OCI-LY1 (cell line): ENCODE measurements around the gene ANP32A.
A peak's percentile ranks its signal among the peaks of the same experiment; 100 is the strongest.

Experiments
- H2AFZ ChIP-seq: fragments of 200-600 bp; sonication (generic), shearing (Covaris generic); 2 replicates; pipeline ENCODE4 v1.6.0; 2014; ENCODE audit warnings: antibody characterized with exemption, mild to moderate bottlenecking, low read length
- H3F3A ChIP-seq: fragments of 200-600 bp; sonication (generic), shearing (Covaris generic); 2 replicates; pipeline ENCODE4 v1.6.0; 2014; ENCODE audit warnings: mild to moderate bottlenecking, antibody characterized with exemption, low read length, moderate library complexity; ENCODE audit not compliant: insufficient read depth
- H3K27ac ChIP-seq: fragments of 200-600 bp; sonication (generic); 2 replicates; pipeline ENCODE4 v1.5.1; 2014; ENCODE audit warnings: low read length, mixed run types, mild to moderate bottlenecking, low read depth; ENCODE audit not compliant: poor library complexity, severe bottlenecking
- H3K27me3 ChIP-seq: fragments of 200-600 bp; sonication (generic); 2 replicates; pipeline ENCODE4 v1.6.0; 2014; ENCODE audit warnings: antibody characterized with exemption, mild to moderate bottlenecking, low read length, moderate library complexity; ENCODE audit not compliant: insufficient read depth
- H3K36me3 ChIP-seq: fragments of 200-600 bp; sonication (generic); 2 replicates; pipeline ENCODE4 v1.6.1; 2014; ENCODE audit warnings: mild to moderate bottlenecking, antibody characterized with exemption, low read length, moderate library complexity, mixed read lengths; ENCODE audit not compliant: insufficient read depth
- H3K4me1 ChIP-seq: fragments of 200-600 bp; sonication (generic); 2 replicates; pipeline ENCODE4 v1.5.1; 2014; ENCODE audit warnings: mild to moderate bottlenecking, low read length, moderate library complexity; ENCODE audit not compliant: insufficient read depth, severe bottlenecking
- H3K4me2 ChIP-seq: fragments of 200-600 bp; sonication (generic), shearing (Covaris generic); 2 replicates; pipeline ENCODE4 v1.6.1; 2014; ENCODE audit warnings: low read length
- H3K4me3 ChIP-seq: fragments of 200-600 bp; sonication (generic); 2 replicates; pipeline ENCODE4 v1.5.1; 2014; ENCODE audit warnings: low read length, low read depth, mild to moderate bottlenecking, mixed read lengths; ENCODE audit not compliant: poor library complexity, severe bottlenecking
- H3K79me2 ChIP-seq: fragments of 200-600 bp; shearing (Covaris generic); 2 replicates; pipeline ENCODE4 v1.6.1; 2016; ENCODE audit warnings: mixed run types, low read length, mixed read lengths; ENCODE audit not compliant: insufficient read depth
- H3K9ac ChIP-seq: fragments of 200-600 bp; sonication (generic), shearing (Covaris generic); 2 replicates; pipeline ENCODE4 v1.6.1; 2014; ENCODE audit warnings: mild to moderate bottlenecking, low read length, mixed read lengths
- H3K9me2 ChIP-seq: fragments of 200-600 bp; sonication (generic), shearing (Covaris generic); 2 replicates; pipeline ENCODE4 v1.6.1; 2014; ENCODE audit warnings: low read depth, mild to moderate bottlenecking, low read length, mixed read lengths
- H3K9me3 ChIP-seq: fragments of 200-600 bp; shearing (Covaris generic); 2 replicates; pipeline ENCODE4 v1.6.1; 2014; ENCODE audit warnings: low read length, mixed read lengths
- H4K20me1 ChIP-seq: fragments of 200-600 bp; sonication (generic), shearing (Covaris generic); 2 replicates; pipeline ENCODE4 v1.6.0; 2016; ENCODE audit warnings: mild to moderate bottlenecking, low read length; ENCODE audit not compliant: insufficient read depth
- CTCF ChIP-seq: fragments of 200-600 bp; sonication (generic), shearing (Covaris generic); IDR thresholded peaks from 2 replicates; pipeline ENCODE4 v1.5.1; 2017; ENCODE audit warnings: mild to moderate bottlenecking, antibody characterized with exemption, low read length, moderate library complexity, mixed read lengths
- EZH2 ChIP-seq: fragments of 200-600 bp; sonication (generic), shearing (Covaris generic); IDR thresholded peaks from 2 replicates; pipeline ENCODE4 v1.8.0; 2017; ENCODE audit warnings: borderline replicate concordance, mixed run types, mild to moderate bottlenecking, antibody characterized with exemption, low read length, moderate library complexity, mixed read lengths

Gene ANP32A

GRCh38 chr15:68852461-68852860 is 31.8 kb upstream of the ANP32A start:
- Histone ChIP-seq H3K79me2 (no peaks in the 10 kb centered on the region), H3F3A (no peaks in the 10 kb centered on the region), H4K20me1 (no peaks in the 10 kb centered on the region), H2AFZ (no peak overlapping the region), H3K27ac (no peak overlapping the region), H3K4me2 (no peak overlapping the region), H3K9me2 (no peaks in the 10 kb centered on the region), H3K27me3 (no peaks in the 10 kb centered on the region), H3K9ac (no peak overlapping the region), H3K9me3 (peaks cover 11% of the 10 kb centered on the region; the same call in 1 of the 2 replicates), H3K36me3 (no peaks in the 10 kb centered on the region), H3K4me3 (no peak overlapping the region), H3K4me1 (peaks cover 34% of the 10 kb centered on the region)
- TF ChIP-seq EZH2 = no peak
- no peak for TF ChIP-seq CTCF

DNA sequence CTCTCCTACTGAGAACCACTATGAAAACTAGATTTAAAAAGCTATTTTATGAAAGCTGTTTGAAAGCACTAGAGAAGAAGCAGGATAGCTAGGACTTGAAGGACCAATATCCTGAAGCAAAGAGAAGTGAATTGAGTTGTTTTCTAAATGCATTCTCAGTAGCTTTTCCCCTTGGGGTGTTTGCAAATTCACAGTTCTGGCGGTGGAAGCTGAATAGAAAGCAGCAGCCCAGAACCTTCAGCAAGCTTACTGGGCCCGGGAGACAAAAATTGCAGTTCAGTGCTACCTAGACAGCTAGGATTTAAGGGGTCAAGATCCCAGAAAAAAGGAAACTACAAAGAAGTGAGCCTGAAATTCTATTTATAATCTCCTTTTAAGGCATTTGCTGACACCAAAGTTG is 31.3 kb upstream of the ANP32A start:
- Histone ChIP-seq H2AFZ (peak overlapping the region; percentile 49; the same call in 1 of the 2 replicates), H3K27me3 (no peaks in the 10 kb centered on the region), H3K79me2 (no peaks in the 10 kb centered on the region), H3K4me1 (peaks cover 34% of the 10 kb centered on the region), H4K20me1 (no peaks in the 10 kb centered on the region), H3F3A (no peaks in the 10 kb centered on the region), H3K4me3 (no peak overlapping the region), H3K9me3 (peaks cover 8% of the 10 kb centered on the region; the same call in 1 of the 2 replicates), H3K9me2 (no peaks in the 10 kb centered on the region), H3K36me3 (no peaks in the 10 kb centered on the region), H3K4me2 (no peak overlapping the region; the same call in 1 of the 2 replicates), H3K9ac (0 out of 2 replicates have a peak overlapping the region, but pooled peaks have one; percentile 22), H3K27ac (peak overlapping the region; percentile 31)
- TF ChIP-seq CTCF (no peak), EZH2 (no peak)

DNA sequence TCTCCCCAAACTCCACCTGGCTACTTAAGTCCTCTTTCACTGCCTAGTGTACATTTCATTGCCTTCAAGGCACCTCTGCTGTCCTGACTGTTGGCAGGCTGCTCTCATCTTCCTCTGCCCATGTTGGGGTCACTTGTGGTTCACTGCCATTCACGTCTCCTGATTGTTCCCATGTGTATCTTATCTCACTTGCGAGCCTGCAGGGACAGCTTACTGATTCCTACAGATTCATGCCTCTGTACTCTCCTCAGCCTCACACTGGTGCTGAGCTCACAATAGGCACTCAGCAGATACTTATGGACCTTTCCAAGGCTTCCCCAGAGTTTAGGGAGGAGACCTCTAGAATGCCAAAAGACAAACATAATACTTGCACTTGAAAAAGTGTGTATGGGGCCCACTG is 28.8 kb upstream of the ANP32A start:
- H3K79me2 ChIP-seq = no peaks in the 10 kb centered on the region
- H4K20me1 ChIP-seq = no peaks in the 10 kb centered on the region
- no peak overlapping the region for H3K4me3 ChIP-seq
- H3K9me3 ChIP-seq = no peaks in the 10 kb centered on the region
- no peak overlapping the region for H2AFZ ChIP-seq
- H3K4me1 ChIP-seq = peaks cover 45% of the 10 kb centered on the region
- H3K4me2 ChIP-seq = no peak overlapping the region
- no peaks in the 10 kb centered on the region; the same call in 1 of the 2 replicates for H3K27me3 ChIP-seq
- peak overlapping the region; percentile 70 for H3K27ac ChIP-seq
- no peaks in the 10 kb centered on the region for H3F3A ChIP-seq
- no peaks in the 10 kb centered on the region for H3K36me3 ChIP-seq
- H3K9me2 ChIP-seq = no peaks in the 10 kb centered on the region
- TF ChIP-seq EZH2 (no peak), CTCF (no peak)
- H3K9ac ChIP-seq = no peak overlapping the region
